GM21786 (cell line): Measurements from ENCODE around the gene CRBN.

Source experiments
- ATAC-seq: cut with Tn5 transposase; IDR thresholded peaks from one replicate; pipeline ENCODE4 v1.9.1; 2021; ENCODE audit not compliant: unreplicated experiment

The CRBN gene

GRCh38 chr3:3177861-3178497 lies 1.5 kb downstream of the CRBN start:
- no peak for ATAC-seq

GRCh38 chr3:3172627-3173026 lies 6.9 kb downstream of the CRBN start:
- ATAC-seq: no peak

GRCh38 chr3:3170998-3171397 lies 8.5 kb downstream of the CRBN start:
- ATAC-seq: no peak

- ATAC-seq: no peak
These were observed 13.8 kb downstream of the CRBN start for GRCh38 chr3:3165650-3166049.

- no peak for ATAC-seq
These were observed 14.2 kb downstream of the CRBN start for GRCh38 chr3:3165241-3165640.

- ATAC-seq: no peak
These were observed 18.7 kb downstream of the CRBN start for GRCh38 chr3:3160826-3161225.

- ATAC-seq: no peak
These were observed 22.0 kb downstream of the CRBN start for GRCh38 chr3:3157484-3157883.

- ATAC-seq: no peak
These were observed 24.4 kb downstream of the CRBN start for GRCh38 chr3:3154879-3155610.

GRCh38 chr3:3151513-3151912 lies 28.0 kb downstream of the CRBN start:
- ATAC-seq: no peak

- ATAC-seq: no peak
These were observed 29.9 kb downstream of the CRBN start for GRCh38 chr3:3149560-3149959.

GRCh38 chr3:3145831-3146230 lies 33.7 kb downstream of the CRBN start:
- no peak for ATAC-seq

- ATAC-seq: no peak
These were observed 37.6 kb downstream of the CRBN start for GRCh38 chr3:3141939-3142338.

GRCh38 chr3:3137526-3137925 lies 42.0 kb downstream of the CRBN start:
- ATAC-seq: no peak

GRCh38 chr3:3134750-3135448 lies 44.6 kb downstream of the CRBN start:
- ATAC-seq: no peak

- ATAC-seq: no peak
These were observed 46.0 kb downstream of the CRBN start for GRCh38 chr3:3133500-3133899.

- no peak for ATAC-seq
These were observed 49.9 kb downstream of the CRBN start for GRCh38 chr3:3129579-3129978.

GRCh38 chr3:3127432-3128010 lies 52.0 kb downstream of the CRBN start:
- no peak for ATAC-seq

- ATAC-seq: peak; percentile 95
These were observed 52.7 kb downstream of the CRBN start, which contains the start of gene TRNT1 for GRCh38 chr3:3126477-3127431. TSS of gene TRNT1 (plus strand) at chr3:3126940. CDS start at chr3:3129041, 2,101 bp downstream.

GRCh38 chr3:3125977-3126376 lies 53.5 kb downstream of the CRBN start:
- ATAC-seq: no peak

- no peak for ATAC-seq
These were observed 60.1 kb downstream of the CRBN start for GRCh38 chr3:3119393-3119851.
